NCI-H524 treated with DMSO at 0.1 percent for 48 hours (cell line): ENCODE data around the gene IL17D.
"Not testable (repeated sequence)": the region's sequence is repeated elsewhere in the genome, so short reads cannot be mapped to it uniquely, and the experiment has no call there.

Source experiments
- DNase-seq: peaks from one replicate; lab custom pipeline; 2025; lab: John Stamatoyannopoulos, UW

The IL17D gene

DNA sequence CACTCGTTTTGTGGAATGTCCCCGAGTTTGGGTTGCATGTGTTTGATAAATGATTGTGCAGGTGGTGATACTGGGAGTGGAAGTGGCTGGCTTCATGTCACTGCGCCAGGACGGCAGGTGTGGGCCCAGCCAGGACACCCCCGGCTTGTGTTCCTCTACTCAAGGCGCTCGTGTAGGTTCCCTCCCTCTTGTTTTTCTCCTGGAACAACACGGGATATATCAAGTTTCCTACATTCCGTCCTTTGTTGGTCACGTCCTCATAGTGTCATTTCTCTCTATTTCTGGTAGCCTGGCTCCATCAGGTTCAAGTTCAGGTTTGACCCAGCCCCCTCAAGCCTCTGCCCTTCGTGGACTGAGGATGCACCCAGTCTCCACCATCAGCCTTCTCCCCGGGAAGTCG, 16.3 kb downstream of the IL17D start:
- no peak for DNase-seq

DNA sequence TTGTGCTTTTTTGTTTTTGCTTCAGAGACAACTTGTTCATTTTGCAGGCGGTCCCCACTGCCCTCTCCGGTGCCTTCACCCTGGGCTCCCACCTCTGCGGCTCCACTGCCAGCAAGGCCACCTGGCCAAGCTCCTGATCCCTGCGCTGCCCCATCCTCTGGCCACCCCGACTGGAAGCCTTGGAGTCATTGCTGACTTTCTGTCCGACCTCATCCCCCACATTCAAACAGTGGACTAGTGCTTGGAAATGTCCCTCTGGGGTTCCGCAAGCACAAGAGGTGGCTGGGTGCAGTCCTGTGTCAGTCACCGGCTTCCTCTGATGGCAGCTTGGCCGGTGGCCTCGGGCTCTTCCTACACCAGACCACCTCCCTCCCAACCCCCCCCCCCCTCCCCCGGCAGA, 17.0 kb downstream of the IL17D start:
- no peak for DNase-seq

DNA sequence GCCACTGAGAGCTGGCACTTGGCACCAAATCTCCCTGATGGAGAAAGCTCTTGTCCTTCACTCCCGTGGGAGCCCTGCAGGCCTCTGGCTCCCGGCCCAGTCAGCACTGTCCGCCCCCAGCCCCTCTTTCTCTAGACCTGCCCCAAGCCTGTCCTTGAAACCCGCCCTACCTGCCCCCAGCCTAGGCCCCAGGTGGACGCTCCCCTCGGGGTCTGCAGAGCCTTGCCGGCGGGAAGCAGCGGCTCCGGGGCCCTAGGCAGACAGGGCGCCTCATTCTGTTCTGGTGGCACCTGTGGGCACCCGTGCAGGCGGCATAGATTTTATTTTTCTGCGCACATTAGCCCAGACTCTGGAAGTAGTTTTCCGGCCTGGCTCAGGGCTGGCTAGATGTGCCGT, 17.6 kb downstream of the IL17D start:
- no peak for DNase-seq

DNA sequence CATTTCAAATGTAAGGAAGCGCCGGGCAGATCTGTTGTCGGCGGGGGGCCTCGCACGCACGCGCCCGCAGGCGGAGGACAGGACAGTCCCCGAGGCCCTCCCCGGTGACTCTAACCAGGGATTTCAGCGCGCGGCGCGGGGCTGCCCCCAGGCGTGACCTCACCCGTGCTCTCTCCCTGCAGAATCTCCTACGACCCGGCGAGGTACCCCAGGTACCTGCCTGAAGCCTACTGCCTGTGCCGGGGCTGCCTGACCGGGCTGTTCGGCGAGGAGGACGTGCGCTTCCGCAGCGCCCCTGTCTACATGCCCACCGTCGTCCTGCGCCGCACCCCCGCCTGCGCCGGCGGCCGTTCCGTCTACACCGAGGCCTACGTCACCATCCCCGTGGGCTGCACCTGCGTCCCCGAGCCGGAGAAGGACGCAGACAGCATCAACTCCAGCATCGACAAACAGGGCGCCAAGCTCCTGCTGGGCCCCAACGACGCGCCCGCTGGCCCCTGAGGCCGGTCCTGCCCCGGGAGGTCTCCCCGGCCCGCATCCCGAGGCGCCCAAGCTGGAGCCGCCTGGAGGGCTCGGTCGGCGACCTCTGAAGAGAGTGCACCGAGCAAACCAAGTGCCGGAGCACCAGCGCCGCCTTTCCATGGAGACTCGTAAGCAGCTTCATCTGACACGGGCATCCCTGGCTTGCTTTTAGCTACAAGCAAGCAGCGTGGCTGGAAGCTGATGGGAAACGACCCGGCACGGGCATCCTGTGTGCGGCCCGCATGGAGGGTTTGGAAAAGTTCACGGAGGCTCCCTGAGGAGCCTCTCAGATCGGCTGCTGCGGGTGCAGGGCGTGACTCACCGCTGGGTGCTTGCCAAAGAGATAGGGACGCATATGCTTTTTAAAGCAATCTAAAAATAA, 18.2 kb downstream of the IL17D start:
- DNase-seq, result no peak

DNA sequence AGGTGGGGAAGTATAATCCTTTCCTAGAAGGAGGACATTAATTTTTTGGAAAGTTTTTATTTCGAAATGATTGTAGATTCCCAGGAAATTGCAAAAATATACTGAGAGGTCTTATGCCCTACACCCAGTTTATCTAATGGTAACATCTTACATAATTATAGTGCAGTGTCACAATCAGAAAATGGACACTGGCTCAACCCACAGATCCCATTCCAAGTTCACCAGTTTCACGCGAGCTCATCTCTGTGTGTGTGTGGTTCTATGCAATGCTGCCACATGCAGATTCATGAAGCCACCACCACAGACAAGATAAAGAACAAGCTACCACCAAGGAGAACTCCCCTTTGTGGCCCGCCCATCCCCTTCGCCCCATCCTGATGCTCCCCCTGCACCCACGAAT, 24.4 kb downstream of the IL17D start:
- no peak for DNase-seq

GRCh38 chr13:20728579-20729311, 25.2 kb downstream of the IL17D start:
- no peak for DNase-seq

GRCh38 chr13:20729633-20730585, 26.4 kb downstream of the IL17D start:
- no peak for DNase-seq

DNA sequence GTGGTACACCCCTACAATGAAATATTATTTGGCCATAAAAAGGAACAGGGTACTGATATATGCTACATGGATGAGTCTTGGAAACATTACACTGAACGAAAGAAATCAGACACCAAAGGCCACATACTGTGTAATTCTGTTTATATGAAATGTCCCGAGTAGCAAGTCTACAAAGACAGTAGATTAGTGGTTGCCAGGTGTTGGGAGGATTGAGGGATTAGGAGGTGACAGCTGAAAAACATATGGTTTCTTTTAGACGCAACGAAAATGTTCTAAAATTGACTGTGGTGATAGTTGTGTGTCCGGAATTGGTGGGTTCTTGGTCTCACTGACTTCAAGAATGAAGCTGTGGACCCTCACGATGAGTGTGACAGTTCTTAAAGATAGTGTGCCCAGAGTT, 35.1 kb downstream of the IL17D start:
- DNase-seq, result peak; percentile 79

DNA sequence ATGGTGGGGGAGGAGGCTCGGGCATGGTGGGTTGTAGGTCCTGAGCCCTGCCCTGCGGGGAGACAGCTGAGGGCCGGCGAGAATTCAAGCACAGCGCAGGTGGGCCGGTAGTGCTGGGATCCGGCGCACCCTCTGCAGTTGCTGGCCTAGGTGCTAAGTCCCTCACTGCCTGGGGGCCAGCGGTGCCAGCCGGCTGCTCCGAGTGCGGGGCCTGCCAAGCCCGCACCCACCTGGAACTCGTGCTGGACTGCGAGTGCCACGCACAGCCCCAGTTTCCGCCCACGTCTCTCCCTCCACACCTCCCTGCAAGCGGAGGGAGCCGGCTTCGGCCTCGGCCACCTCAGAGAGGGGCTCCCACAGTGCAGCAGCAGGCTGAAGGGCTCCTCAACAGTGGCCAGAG, 36.5 kb downstream of the IL17D start:
- no peak for DNase-seq

DNA sequence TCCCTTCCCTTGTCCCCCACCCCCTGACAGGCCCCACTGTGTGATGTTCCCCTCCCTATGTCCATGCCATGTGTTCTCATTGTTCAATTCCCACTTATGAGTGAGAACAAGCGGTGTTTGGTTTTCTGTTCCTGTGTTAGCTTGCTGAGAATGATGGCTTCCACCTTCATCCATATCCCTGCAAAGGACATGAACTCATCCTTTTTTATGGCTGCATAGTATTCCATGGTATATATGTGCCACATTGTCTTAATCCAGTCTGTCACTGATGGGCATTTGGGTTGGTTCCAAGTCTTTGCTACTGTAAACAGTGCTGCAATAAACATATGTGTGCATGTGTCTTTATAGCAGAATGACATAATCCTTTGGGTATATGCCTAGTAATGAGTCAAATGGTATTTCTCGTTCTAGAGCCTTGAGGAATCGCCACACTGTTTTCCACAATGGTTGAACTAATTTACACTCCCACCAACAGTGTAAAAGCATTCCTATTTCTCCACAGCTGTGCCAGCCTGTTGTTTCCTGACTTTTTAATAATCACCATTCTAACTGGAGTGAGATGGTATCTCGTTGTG, 40.4 kb downstream of the IL17D start:
- not testable (repeated sequence) for DNase-seq

- DNase-seq, result no peak
Observed at GRCh38 chr13:20749377-20749776, 45.9 kb downstream of the IL17D start.

DNA sequence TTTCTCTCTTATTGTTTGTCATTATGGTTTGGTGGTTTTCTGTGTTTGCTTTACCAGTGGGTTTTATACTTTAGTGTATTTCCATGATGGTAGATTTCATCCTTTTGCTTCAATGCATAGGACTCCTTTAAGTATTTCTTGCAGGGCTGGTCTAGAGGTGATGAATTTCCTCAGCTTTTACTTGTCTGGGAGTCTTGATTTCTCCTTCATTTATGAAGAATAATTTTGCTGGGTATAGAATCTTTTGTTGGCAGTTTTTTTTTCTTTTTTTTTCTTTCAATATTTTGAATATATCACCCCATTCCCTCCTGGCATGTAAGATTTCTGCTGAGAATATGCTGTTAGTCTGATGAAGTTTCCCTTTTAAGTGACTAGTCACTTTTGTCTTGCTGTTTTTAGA, 50.5 kb downstream of the IL17D start:
- no peak for DNase-seq

DNA sequence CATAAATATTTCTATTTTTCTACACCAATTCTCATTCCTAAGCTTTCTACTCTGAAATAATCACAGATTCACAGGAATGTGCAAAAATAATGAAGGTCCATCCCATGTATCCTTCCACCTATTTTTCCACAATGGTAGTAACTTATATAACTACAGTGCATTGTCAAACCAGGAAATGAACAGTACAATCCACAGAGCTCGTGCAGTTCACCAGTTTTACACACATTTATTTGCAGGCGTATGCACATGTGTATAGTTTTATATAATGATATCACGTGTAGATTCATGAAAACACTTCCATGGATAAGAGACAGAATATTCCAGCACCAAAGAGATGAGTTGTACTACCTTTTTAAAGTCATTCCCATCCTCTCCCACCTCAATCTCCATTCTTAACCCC, 57.4 kb downstream of the IL17D start:
- DNase-seq, result no peak

- no peak for DNase-seq
Observed at GRCh38 chr13:20767309-20767943, 63.9 kb downstream of the IL17D start.

GRCh38 chr13:20769091-20769490, 65.6 kb downstream of the IL17D start:
- DNase-seq, result no peak

DNA sequence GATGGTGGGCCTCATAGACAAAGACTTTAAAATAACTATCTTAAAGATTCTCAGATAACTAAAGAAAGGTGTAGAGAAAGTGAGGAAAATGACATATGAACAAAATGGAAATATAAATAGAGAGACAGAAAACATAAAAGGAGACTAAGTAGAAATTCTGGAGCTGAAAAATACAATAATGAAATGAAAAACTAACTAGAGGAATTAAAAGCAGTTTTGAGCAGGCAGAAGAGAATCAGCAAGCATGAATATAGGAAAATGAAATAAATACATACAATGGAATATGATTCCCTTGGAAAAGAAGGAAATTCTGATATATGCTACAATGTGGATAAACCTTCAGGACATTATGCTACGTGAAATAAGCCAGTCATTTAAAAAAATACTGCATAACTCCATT, 66.3 kb downstream of the IL17D start:
- DNase-seq, result no peak
